SH-SY5Y (cell line): Measurements from ENCODE around the gene GPR150.

Experiments used
- GATA2 ChIP-seq: IDR thresholded peaks from 2 replicates; pipeline ENCODE4 v1.6.1; 2011; ENCODE audit warnings: mild to moderate bottlenecking, low read depth, low read length
- GATA3 ChIP-seq: IDR thresholded peaks from 2 replicates; pipeline ENCODE4 v1.6.1; 2011; ENCODE audit warnings: low read depth, mild to moderate bottlenecking, low read length, moderate library complexity

Gene GPR150

GRCh38 chr5:95619514-95620029 lies 315 bp upstream of the GPR150 start:
- TF ChIP-seq GATA2 (no peak), GATA3 (no peak)

- TF ChIP-seq GATA2 = no peak
- no peak for TF ChIP-seq GATA3
These were observed 1.3 kb downstream of the GPR150 start for GRCh38 chr5:95620870-95621838.

DNA sequence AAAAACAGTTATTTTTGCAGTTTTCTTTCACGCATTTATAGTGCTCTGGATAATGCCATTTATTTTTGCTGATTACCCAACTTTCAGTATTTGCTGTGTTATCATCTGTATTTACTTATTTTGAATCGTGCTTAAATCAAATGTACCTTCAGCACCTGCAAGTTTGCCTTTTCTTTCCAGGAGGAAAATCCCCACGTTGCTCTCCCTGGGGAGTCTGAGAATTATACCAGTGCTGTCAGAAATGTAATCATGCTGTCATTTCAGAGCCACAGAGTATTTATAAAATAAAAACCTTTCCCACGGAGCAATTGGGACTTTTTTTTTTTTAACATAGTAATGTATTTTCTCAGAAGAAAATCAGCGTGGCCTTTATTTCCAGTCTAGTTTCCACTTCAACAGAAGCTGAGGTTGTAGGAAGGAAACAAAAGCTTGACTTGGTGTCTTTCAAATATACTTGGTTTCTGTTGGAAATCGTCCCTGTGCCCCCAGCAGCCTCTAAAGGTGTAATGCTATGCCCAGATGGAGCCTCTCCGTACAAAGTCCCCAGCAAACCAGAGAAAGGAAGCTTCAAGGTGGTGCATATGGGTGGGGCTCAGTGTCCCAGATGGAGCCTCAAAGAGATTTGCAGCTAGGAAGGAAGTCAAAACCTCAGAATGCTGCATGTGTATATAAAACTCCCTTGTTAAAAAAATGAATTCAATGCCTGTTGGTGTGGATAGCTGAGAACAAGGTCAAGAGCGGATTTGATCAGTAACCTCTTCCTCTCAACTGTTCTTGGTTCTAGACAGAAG lies 2.1 kb downstream of the GPR150 start:
- no peak for TF ChIP-seq GATA2
- TF ChIP-seq GATA3 = no peak

- no peak for TF ChIP-seq GATA3
- no peak for TF ChIP-seq GATA2
These were observed 3.8 kb downstream of the GPR150 start for GRCh38 chr5:95623706-95624105.

- TF ChIP-seq GATA3 = no peak
- TF ChIP-seq GATA2 = no peak
These were observed 4.5 kb downstream of the GPR150 start for GRCh38 chr5:95624368-95624767.

DNA sequence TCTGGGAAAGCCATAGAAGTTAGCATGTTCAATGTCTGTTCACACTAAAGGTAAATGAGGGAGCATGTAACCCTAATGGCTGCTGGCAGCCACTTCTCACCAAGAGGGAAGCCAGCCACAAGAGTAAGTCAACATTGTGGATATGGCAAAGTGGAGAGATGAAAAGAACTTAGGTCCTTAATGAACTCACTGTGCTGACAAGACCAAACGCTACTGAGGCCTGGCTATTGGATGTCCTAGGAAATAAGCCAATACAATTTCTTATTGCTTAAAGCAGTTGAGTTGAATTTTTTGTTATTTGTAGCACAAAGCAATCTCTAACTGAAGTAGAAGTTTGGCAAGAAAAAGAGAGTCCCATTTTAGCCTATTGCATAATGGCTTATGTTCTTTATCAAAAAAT lies 6.8 kb downstream of the GPR150 start:
- no peak for TF ChIP-seq GATA3

- TF ChIP-seq GATA3 (no peak), GATA2 (no peak)
These were observed 8.3 kb downstream of the GPR150 start for GRCh38 chr5:95627971-95628810.

DNA sequence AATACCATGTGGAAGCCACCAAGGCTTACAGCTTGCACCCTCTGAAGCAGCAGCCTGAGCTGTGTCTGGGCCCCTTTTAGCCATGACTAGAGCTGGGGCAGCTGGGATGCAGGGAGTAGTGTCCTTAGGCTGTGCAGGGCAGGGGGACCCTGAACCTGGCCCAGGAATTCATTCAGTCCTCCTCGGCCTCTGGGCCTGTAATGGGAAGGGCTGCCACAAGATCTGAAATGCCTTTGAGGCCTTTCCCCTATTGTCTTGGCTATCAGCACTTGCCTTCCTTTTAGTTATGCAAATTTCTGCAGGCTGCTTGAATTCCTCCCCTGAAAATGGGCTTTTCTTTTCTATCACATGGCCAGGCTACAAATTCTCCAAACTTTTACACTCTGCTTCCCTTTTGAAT lies 9.0 kb downstream of the GPR150 start:
- TF ChIP-seq GATA2 (no peak), GATA3 (no peak)

DNA sequence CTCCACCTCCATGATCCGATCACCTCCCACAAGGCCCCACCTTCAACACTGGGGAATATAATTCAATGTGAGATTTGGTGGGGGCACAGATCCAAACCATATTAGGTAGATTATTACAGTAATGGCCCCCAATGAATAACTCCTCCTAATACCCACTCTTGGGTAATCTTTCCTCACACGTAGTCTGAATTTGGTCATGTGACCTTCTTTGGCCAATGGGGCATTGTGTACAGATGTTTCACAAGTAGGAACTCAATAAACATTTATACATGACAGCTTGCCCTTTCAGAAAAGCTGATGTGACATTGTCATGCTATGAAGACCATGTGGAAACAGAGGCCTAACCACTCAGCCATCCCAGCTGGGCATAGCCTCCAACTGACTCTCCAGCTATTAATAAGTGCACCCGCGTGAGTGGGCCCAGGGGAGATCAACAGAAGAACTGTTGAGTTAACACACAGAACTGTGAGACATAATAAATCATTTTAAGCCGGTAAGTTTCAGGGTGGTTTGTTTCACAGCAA lies 10.6 kb downstream of the GPR150 start:
- TF ChIP-seq GATA2 = no peak
- no peak for TF ChIP-seq GATA3

DNA sequence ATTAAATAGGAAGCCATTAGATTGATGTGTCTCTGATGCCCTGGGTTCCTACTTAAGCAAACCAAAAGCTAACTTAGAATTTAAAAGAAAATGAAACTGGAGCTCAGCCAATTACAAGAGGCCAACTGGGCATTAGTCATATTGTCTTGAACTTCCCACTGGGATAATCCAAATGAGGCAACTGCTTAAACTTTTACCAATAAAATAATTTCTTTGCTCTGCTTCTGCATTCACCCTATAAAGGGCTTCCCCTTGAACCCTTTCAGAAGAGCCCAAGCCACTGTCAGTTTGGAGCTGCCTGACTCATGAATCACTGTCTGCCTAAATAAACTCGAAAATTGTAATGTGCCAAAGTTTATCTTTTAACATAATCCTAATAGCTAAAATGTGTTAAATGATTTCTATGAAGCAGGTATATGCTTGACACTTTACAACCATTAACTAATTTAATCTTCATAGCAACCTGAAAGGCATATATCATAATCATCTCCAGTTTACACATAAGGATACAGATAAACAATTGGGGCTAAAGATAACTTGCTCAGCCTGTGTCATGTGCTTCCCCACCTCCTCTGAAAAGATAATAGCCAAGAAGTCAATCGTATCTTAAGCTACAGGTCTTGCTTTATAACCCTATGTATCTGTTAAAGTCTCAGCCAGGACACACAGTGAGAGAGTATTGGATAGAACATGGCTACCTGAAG lies 11.5 kb downstream of the GPR150 start:
- no peak for TF ChIP-seq GATA2
- no peak for TF ChIP-seq GATA3

DNA sequence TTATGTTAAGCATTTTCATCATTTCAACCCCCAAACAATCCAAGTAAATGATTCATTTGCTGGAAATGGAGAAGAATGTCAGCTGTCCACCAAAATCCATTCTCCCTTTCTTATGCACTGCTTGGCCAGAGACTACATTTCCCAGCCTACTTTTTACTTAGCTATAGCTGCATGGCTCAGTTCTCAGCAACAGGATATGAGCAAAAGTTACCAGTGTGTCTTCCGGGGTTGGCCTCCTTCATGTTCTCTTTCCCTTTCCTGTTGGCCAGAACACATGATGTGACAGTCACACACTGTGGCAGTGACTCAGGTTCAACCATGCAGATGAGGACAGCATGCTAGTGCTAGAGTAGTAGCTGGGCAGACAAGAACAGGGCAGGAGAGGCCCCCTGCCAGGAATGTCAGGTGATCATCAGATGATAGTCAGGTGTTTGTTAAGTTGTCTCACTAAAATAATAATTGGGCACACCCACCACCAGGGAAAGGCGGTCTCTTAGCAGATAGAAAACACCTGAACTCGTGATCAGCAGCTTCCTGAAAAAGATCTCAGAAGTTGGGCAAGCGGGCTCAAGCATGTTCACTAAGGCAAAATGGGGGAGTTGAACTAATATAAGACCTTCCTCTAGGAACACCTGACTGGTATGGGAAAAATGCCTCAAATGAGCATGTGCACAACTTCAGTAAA lies 12.2 kb downstream of the GPR150 start:
- TF ChIP-seq GATA2 (no peak), GATA3 (no peak)

- TF ChIP-seq GATA3 (no peak), GATA2 (no peak)
These were observed 13.8 kb downstream of the GPR150 start for GRCh38 chr5:95633671-95634070.
